K562 (cell line): ENCODE results near the gene ALG8. TPM values are rescaled to one million over a fixed set of nuclear protein-coding genes. Genes with fewer than 3 reads are reported as not detected.
A peak's percentile ranks its signal among the peaks of the same experiment; 100 is the strongest.

Source experiments
- BACH1 ChIP-seq: fragments of 200-800 bp; sonication (Bioruptor generic); IDR thresholded peaks from 2 replicates; pipeline ENCODE4 v1.6.1; 2016; ENCODE audit warnings: missing genetic modification characterization, missing compliant biosample characterization
- ZBTB40 ChIP-seq, 2 experiments: fragments of 450-650 bp in 1 of 2; sonication (generic) in 1 of 2; formaldehyde crosslinking in 1 of 2; IDR thresholded peaks; 2 replicates each; pipeline versions ENCODE4 v1.7.1 to v1.9.0; 2016 to 2022; ENCODE audit warnings: inconsistent platforms in 1 of 2, mild to moderate bottlenecking in 1 of 2, missing genetic modification reagents in 1 of 2
- polyA plus RNA-seq, 8 experiments: library from polyadenylated mRNA; depleted of rRNA in 4 of 8; stranded (reverse) in 5 of 8; unstranded in 3 of 8; fragments of >200 nt; fragmentation: Nextera tagmentation in 2 of 8; fragmentation: Illumina TruSeq in 1 of 8; extraction: Ambion mirVana in 2 of 8; extraction: Trizol in 1 of 8; gene quantifications; 2 replicates each; pipeline versions ENCODE4 v1.2.1 to v1.2.3, GENCODE V29; 2011 to 2014; ENCODE audit warnings: inconsistent platforms in 1 of 8, missing spikeins in 1 of 8
- total RNA-seq, 7 experiments: library from RNA; depleted of rRNA in 6 of 7; stranded (reverse); fragments of >200 nt in 6 of 7; fragmentation: Illumina TruSeq in 2 of 7; extraction: Trizol in 2 of 7; gene quantifications; 2 replicates each; pipeline versions ENCODE4 v1.2.1 to v1.2.3, GENCODE V29; 2011 to 2021; ENCODE audit warnings: low replicate concordance in 1 of 7

Gene ALG8
- total and polyA plus RNA-seq, 9 of the 15 experiments (the other 6 are each of a cell fraction or from before 2014, with no cell fraction given), result 59.3 to 189 (median 106) TPM

- no peak for TF ChIP-seq ZBTB40 (IDR thresholded peaks at IDR 0.05)
- TF ChIP-seq ZBTB40 (CRISPR knock-in tag; IDR thresholded peaks at IDR 0.05), result 0 out of 2 replicates have a peak, but pooled peaks have one; percentile 5
- no peak for TF ChIP-seq BACH1 (tag)
Observed at GRCh38 chr11:78078218-78079167, 60.9 kb downstream of the ALG8 start (continued).
